ENCODE data around the gene SF1.

- TF ChIP-seq EZH2 (IDR thresholded peaks at IDR 0.05; ENCODE audit: insufficient read depth, poor library complexity, severe bottlenecking) (no peak), EZH2phosphoT487 (IDR thresholded peaks at IDR 0.05; ENCODE audit: insufficient read depth, low read depth) (no peak)
Observed at GRCh38 chr11:64809781-64810241, 31.5 kb upstream of the SF1 start.
